Hepatocyte (in vitro differentiated cells): Measurements from ENCODE around the gene ANKRD55. TPM values are rescaled to one million over a fixed set of nuclear protein-coding genes. Genes with fewer than 3 reads are reported as not detected.

Source experiments
- DNase-seq: peaks from one replicate; pipeline ENCODE4 v3.0.0-alpha.2; 2016; ENCODE audit warnings: low spot score
- H2AFZ ChIP-seq: fragments of 200-600 bp; sonication (generic); 2 replicates; pipeline ENCODE4 v1.6.0; 2016; ENCODE audit warnings: antibody characterized with exemption, mild to moderate bottlenecking
- H3K27ac ChIP-seq: fragments of 200-600 bp; sonication (generic); 2 replicates; pipeline ENCODE4 v1.5.1; 2016; ENCODE audit warnings: mild to moderate bottlenecking
- H3K27me3 ChIP-seq: fragments of 200-600 bp; sonication (generic); 2 replicates; pipeline ENCODE4 v1.6.1; 2016
- H3K36me3 ChIP-seq: fragments of 200-600 bp; sonication (generic); replicated peaks from 2 replicates; pipeline ENCODE4 v1.5.1; 2016; ENCODE audit warnings: low read depth; ENCODE audit not compliant: insufficient read depth
- H3K4me1 ChIP-seq: fragments of 200-600 bp; sonication (generic); 2 replicates; pipeline ENCODE4 v1.5.1; 2016; ENCODE audit warnings: mild to moderate bottlenecking, moderate library complexity; ENCODE audit not compliant: insufficient read depth
- H3K4me2 ChIP-seq: fragments of 200-600 bp; sonication (generic); 2 replicates; pipeline ENCODE4 v1.6.0; 2016
- H3K4me3 ChIP-seq: fragments of 200-600 bp; sonication (generic); 2 replicates; pipeline ENCODE4 v1.5.1; 2016; ENCODE audit warnings: mild to moderate bottlenecking
- H3K79me2 ChIP-seq: fragments of 200-600 bp; sonication (generic); 2 replicates; pipeline ENCODE4 v1.6.0; 2017; ENCODE audit warnings: mild to moderate bottlenecking
- H3K9me2 ChIP-seq: fragments of 200-600 bp; sonication (generic); replicated peaks from 2 replicates; pipeline ENCODE4 v1.6.0; 2017; ENCODE audit warnings: mild to moderate bottlenecking; ENCODE audit not compliant: insufficient read depth
- H3K9me3 ChIP-seq: fragments of 200-600 bp; sonication (generic); 2 replicates; pipeline ENCODE4 v1.5.1; 2016; ENCODE audit warnings: low read depth, mild to moderate bottlenecking
- H4K20me1 ChIP-seq: fragments of 200-600 bp; sonication (generic); 2 replicates; pipeline ENCODE4 v1.6.0; 2016; ENCODE audit warnings: mild to moderate bottlenecking; ENCODE audit not compliant: insufficient read depth, poor library complexity, severe bottlenecking
- EZH2 ChIP-seq: fragments of 200-600 bp; sonication (generic); IDR thresholded peaks from 2 replicates; pipeline ENCODE4 v1.6.1; 2016; ENCODE audit warnings: antibody characterized with exemption, mild to moderate bottlenecking, borderline replicate concordance
- EZH2phosphoT487 ChIP-seq: fragments of 200-600 bp; sonication (generic); IDR thresholded peaks from one replicate; pipeline ENCODE4 v1.6.1; 2018; ENCODE audit warnings: antibody characterized with exemption, mild to moderate bottlenecking, low read depth, moderate library complexity; ENCODE audit not compliant: unreplicated experiment, severe bottlenecking
- WGBS: methylation state at CpG from one replicate; pipeline ENCODE4 v1.1.6; 2016; ENCODE audit warnings: low lambda C conversion rate; ENCODE audit errors: missing lambda C conversion rate; 5-methylcytosine and 5-hydroxymethylcytosine counted together
- polyA plus RNA-seq: library from polyadenylated mRNA; unstranded; fragments of >200 nt; fragmentation: Nextera tagmentation; extraction: Ambion mirVana; gene quantifications from 2 replicates; pipeline ENCODE4 v1.2.1, GENCODE V29; 2016
- total RNA-seq: library from RNA; depleted of rRNA; stranded (reverse); fragments of >200 nt; gene quantifications from 2 replicates; pipeline ENCODE4 v1.2.3, GENCODE V29; 2014
- TF ChIP-seq, protein P1 (sequence below): fragments of 200-600 bp; sonication (generic); IDR thresholded peaks from 2 replicates; pipeline ENCODE4 v1.5.1; 2016; ENCODE audit warnings: antibody characterized with exemption, mild to moderate bottlenecking; ENCODE audit not compliant: poor library complexity

Gene ANKRD55
- total and polyA plus RNA-seq, 2 experiments from 2014 or later: 0.20 to 0.31 TPM

DNA sequence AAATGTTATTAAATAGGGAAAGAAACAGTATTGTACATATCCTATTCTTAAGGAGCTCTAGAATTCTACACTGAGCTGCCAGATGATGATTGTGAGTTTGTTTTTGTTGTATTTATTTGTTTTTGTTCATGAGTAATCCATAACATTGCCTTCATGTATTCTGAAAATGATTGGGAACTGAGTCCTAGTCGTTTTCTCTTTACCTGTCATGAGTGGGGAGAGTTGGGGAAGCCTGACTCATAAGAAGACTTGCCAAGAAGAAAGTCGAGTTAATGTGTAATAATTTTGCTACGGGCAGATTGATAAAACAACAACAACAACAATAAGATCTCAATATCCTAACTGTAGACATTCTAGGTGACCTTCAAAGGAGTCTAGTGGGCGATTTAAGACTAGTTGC is 103.8 kb downstream of the ANKRD55 start:
- no peak for TF ChIP-seq EZH2phosphoT487
- TF ChIP-seq, protein P1, sequence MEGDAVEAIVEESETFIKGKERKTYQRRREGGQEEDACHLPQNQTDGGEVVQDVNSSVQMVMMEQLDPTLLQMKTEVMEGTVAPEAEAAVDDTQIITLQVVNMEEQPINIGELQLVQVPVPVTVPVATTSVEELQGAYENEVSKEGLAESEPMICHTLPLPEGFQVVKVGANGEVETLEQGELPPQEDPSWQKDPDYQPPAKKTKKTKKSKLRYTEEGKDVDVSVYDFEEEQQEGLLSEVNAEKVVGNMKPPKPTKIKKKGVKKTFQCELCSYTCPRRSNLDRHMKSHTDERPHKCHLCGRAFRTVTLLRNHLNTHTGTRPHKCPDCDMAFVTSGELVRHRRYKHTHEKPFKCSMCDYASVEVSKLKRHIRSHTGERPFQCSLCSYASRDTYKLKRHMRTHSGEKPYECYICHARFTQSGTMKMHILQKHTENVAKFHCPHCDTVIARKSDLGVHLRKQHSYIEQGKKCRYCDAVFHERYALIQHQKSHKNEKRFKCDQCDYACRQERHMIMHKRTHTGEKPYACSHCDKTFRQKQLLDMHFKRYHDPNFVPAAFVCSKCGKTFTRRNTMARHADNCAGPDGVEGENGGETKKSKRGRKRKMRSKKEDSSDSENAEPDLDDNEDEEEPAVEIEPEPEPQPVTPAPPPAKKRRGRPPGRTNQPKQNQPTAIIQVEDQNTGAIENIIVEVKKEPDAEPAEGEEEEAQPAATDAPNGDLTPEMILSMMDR: no peak
- TF ChIP-seq EZH2: no peak
- peaks cover 11% of the 10 kb centered on the region for H3K4me1 ChIP-seq
- 88% methylated on average over 4 of the region's 4 CpGs for WGBS
- no peak overlapping the region for H3K4me2 ChIP-seq
- H2AFZ ChIP-seq: no peak overlapping the region
- H3K9me3 ChIP-seq: no peaks in the 10 kb centered on the region
- H3K27me3 ChIP-seq: no peaks in the 10 kb centered on the region
- H4K20me1 ChIP-seq: no peaks in the 10 kb centered on the region
- no peaks in the 10 kb centered on the region for H3K36me3 ChIP-seq
- H3K4me3 ChIP-seq: no peak overlapping the region
- no peak overlapping the region for H3K27ac ChIP-seq
- DNase-seq: no peak
- H3K9me2 ChIP-seq: no peaks in the 10 kb centered on the region
- H3K79me2 ChIP-seq: no peaks in the 10 kb centered on the region

DNA sequence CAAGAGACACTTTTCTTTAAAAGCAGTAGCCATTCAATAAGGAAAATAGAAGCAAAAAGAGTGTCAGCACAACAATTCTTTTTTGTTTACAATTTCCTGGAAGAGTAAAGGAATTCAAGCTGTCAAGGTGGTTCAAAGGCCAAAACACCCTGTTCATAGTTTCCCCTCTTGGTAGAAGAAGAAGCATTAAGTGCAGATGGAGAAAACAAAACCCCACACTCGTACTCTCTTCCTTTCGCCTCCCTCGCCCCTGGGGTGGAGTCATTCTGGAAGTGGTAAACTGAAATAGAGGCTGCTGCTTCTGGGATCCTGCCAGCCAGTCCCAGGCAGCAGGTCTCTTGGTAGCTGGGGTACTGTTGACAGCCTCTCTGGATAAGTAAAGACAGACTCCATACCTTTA is 105.0 kb downstream of the ANKRD55 start:
- H3K9me3 ChIP-seq: no peaks in the 10 kb centered on the region
- DNase-seq: no peak
- no peak for TF ChIP-seq EZH2
- TF ChIP-seq EZH2phosphoT487: no peak
- TF ChIP-seq, protein P1: no peak
- peak overlapping the region; percentile 11 for H2AFZ ChIP-seq
- no peaks in the 10 kb centered on the region for H3K36me3 ChIP-seq
- 46% methylated on average over 3 of the region's 3 CpGs for WGBS
- H3K4me2 ChIP-seq: peak overlapping the region; percentile 4
- H3K4me3 ChIP-seq: no peak overlapping the region
- no peaks in the 10 kb centered on the region for H3K27me3 ChIP-seq
- no peaks in the 10 kb centered on the region for H3K79me2 ChIP-seq
- peak overlapping the region; percentile 33 for H3K27ac ChIP-seq
- H3K4me1 ChIP-seq: peaks cover 18% of the 10 kb centered on the region
- no peaks in the 10 kb centered on the region for H4K20me1 ChIP-seq
- H3K9me2 ChIP-seq: no peaks in the 10 kb centered on the region

DNA sequence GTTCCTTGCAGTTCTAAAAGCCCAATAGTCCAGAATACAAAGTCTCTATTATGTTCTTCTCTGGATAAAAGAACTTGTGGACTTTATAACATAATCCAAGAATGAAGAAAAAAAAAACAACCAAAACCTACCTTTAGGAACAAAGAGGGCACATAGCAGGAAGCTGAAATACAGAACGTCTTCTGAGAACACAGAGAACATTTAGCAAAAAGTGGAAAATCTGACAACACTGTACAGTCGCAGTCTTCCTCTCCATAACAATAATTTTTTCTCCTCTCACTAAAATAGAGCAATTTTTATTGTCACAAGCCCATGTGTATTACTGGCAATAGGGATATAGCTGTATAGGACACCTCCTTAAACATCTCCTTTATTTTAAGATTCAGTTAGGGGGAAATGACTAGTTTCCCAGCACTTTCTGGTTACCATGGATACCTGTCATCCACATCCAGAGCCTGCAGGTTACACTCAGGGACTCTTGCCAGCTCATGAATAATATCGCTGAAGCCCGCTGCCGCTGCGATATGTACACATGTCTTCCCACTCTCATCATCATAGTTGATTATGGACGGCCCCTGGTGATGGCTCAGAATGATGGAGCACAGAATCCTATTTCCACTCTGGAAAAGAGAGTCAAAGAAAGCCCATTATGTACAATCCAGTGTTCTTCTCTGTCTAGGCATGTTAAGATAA is 106.5 kb downstream of the ANKRD55 start:
- H3K27me3 ChIP-seq: no peaks in the 10 kb centered on the region
- H3K79me2 ChIP-seq: no peaks in the 10 kb centered on the region
- no peaks in the 10 kb centered on the region for H4K20me1 ChIP-seq
- H3K27ac ChIP-seq: peak overlapping the region; percentile 33
- H3K4me3 ChIP-seq: no peak overlapping the region
- H3K36me3 ChIP-seq: no peaks in the 10 kb centered on the region
- no peak overlapping the region for H2AFZ ChIP-seq
- TF ChIP-seq EZH2 (no peak), EZH2phosphoT487 (no peak)
- TF ChIP-seq, protein P1: no peak
- H3K9me3 ChIP-seq: no peaks in the 10 kb centered on the region
- WGBS: 84% methylated on average over 7 of the region's 7 CpGs
- H3K9me2 ChIP-seq: no peaks in the 10 kb centered on the region
- H3K4me1 ChIP-seq: peaks cover 21% of the 10 kb centered on the region
- no peak overlapping the region for H3K4me2 ChIP-seq
- no peak for DNase-seq
